CD4-positive, alpha-beta T cell treated with Interleukin-4 for 4 hours (primary cell): ENCODE results near the gene HSPB6.
"Not testable (repeated sequence)": the region's sequence is repeated elsewhere in the genome, so short reads cannot be mapped to it uniquely, and the experiment has no call there.

Experiments used
- DNase-seq: peaks from one replicate; pipeline ENCODE4 v3.0.0-alpha.2; 2020

Gene HSPB6

DNA sequence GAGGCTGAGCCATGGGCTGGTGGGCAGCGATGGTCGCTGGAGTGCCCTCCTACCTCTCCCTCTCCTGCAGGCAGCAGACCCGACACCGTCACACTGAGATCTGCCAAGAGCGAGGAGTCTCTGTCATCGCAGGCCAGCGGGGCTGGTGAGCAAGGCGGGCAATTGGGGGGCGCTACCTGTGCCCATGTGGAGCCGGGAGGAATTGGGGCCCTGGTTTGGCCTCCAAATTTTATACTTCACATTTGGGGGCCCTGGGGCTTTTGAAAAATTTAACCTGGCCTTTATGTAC, 28.5 kb upstream of the HSPB6 start:
- no peak for DNase-seq

DNA sequence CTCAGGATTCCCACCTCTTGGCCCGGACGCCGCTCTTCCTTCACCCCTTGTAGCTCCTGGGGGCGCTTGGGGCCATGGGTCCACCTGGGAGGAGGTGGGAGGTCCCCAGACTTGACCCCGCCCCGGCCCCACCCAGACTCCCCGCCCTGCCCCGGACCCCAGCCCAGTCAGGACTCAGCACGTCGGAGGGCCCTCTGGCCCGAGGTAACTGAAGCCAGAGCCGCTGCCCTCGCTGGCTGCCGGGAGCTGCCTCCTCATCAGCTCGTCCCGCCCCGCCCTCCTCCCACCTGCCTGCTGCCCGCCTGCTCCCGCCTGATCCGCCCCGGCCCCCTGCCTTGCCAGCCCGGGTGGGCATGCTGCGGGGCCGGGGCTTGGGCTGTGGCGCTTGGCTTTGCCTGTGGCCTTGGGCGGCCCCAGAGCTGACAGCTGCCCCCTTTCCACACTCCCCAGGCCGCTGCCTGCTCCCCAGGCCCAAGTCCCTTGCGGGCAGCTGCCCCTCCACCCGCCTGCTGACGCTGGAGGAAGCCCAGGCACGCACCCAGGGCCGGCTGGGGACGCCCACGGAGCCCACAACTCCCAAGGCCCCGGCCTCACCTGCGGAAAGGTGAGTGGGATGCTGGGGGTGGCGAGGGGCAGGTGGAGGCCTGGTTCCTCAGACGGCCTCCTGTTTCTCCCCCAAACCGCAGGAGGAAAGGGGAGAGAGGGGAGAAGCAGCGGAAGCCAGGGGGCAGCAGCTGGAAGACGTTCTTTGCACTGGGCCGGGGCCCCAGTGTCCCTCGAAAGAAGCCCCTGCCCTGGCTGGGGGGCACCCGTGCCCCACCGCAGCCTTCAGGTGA, 27.9 kb upstream of the HSPB6 start:
- DNase-seq, result no peak

DNA sequence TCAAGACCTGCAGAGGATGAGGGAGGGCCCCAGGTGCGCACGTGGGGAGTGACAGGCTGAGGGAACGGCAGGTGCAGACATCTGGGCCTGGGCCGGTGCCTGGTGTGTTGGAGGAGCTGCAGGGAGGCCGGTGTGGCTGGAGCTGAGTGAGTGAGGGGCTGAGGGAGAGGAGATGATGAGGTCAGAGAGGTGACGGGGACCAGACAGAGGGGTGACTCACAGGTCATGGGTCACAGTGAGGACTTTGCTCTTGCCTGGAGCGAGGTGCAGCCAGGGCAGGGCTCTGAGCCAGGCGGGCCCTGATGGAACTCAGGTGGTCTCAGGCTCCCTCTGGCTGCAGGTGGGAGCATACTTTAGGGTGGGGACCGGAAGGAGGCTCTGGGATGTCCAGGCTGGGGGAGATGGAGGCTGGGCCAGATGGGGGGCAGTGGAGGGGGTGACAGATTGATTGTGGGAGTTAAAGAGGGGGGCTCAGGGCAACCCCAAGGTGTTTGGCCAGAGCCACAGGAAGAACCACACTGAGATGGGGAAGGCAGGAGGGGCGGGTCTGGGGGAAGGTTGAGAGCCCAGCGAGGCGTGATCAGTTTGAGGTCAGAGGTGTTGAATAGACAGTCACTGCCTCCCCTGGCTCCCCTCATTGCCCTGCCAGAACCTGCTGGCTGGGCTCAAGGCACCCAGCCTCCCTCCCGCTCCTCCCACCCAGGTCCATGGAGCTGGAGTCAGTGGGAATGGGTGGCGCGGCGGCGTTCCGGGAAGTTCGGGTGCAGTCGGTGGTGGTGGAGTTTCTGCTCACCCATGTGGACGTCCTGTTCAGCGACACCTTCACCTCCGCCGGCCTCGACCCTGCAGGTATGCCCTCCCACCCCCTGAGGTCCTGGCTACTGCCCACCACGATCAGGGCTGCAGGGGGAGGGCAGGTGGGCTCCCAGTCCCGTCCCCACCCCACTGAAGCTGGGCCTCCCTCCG, 26.9 kb upstream of the HSPB6 start:
- DNase-seq, result no peak

DNA sequence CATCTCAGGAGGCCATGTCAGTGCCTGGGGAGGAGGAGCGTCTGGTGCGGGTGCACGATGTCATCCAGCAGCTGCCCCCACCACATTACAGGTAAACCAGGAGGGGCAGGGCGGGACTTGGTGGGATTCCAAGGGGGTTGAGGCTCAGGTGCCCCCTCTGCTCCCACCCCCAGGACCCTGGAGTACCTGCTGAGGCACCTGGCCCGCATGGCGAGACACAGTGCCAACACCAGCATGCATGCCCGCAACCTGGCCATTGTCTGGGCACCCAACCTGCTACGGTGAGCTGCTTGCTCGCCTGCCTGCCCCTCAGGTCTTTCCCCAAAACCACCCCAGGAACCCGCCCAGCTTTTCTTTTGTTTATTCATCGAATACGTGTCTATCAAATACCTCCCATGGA, 25.8 kb upstream of the HSPB6 start:
- no peak for DNase-seq

DNA sequence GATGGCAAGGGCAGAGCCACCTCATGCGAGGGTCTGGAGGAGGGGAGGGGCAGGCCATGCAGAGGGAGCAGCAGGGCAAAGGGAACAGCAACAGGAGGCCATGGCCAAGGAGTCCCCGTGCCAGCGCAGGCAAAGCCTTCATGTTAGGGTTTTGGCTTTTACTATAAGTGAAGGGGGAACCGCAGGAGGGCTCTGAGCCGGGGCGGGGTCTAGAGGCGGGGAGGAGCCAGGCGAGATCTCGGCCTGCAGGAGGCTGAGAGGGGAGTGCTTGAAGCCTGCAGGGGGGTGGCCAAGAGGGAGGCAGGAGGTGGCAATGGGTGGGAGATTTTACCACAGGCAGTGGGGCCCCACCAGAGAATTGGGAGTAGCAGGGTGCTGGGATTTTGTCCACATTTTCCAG, 24.8 kb upstream of the HSPB6 start:
- no peak for DNase-seq

DNA sequence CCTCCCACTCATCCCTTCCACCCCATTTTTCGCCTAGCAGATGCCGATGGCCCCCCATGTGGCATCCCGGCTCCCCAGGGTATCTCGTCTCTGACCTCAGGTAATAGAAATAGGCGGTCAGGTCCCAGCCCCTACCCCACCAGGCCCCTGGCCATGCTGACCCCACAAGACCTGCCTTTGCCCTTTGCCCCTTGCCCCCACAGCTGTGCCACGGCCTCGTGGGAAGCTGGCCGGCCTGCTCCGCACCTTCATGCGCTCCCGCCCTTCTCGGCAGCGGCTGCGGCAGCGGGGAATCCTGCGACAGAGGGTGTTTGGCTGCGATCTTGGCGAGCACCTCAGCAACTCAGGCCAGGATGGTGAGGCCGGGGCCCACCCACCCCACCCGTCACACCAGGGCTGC, 23.9 kb upstream of the HSPB6 start:
- no peak for DNase-seq

DNA sequence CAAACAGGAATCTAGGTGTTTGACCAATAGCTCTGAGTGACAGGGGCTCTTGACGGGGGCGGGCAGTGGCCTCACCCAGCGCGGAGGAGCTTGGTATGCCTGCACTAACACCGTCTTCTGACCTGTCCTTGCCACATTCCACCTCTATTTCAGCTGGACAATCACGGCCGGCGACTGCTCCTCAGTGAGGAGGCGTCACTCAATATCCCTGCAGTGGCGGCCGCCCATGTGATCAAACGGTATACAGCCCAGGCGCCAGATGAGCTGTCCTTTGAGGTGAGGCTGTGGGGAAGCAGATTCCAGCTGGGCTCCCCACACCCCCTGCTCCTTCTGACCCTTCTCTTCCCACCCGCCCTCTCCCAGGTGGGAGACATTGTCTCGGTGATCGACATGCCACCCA, 23.2 kb upstream of the HSPB6 start:
- DNase-seq, result no peak

DNA sequence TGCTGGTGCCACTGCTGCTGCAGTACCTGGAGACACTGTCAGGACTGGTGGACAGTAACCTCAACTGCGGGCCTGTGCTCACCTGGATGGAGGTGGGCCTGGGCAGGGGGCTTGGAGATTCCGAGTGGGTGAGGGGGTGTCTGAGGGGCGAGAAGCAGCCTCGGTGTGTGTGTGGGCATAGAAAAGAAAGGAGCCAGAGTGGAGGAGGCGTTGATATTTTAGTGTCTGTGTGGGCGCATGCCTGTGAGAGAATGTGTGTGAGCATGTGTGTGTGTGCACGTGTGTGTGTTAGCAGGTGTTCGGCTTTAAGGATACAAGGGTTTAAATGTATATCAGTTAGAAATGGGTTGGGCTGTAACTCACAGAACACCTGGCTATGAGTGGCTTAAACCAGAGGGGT, 22.2 kb upstream of the HSPB6 start:
- no peak for DNase-seq

DNA sequence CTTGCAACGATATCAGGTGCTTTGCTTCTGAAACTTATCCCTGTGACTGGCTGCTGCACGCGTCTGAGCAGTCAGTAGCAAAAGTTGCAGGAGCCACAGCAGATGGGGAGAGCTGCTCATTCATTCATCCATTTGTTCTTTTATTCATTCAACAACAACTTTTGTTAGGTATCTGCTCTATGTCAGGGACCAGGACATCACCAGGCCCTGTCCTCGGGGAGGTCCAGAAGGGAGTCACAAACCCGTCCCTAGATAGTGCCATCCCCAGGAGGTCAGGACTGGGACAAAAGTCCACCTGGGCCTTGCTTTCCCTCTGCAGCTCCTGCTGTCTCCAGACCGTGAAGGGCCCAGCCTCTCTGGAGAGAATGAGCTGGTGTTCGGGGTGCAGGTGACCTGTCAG, 21.1 kb upstream of the HSPB6 start:
- DNase-seq, result no peak

DNA sequence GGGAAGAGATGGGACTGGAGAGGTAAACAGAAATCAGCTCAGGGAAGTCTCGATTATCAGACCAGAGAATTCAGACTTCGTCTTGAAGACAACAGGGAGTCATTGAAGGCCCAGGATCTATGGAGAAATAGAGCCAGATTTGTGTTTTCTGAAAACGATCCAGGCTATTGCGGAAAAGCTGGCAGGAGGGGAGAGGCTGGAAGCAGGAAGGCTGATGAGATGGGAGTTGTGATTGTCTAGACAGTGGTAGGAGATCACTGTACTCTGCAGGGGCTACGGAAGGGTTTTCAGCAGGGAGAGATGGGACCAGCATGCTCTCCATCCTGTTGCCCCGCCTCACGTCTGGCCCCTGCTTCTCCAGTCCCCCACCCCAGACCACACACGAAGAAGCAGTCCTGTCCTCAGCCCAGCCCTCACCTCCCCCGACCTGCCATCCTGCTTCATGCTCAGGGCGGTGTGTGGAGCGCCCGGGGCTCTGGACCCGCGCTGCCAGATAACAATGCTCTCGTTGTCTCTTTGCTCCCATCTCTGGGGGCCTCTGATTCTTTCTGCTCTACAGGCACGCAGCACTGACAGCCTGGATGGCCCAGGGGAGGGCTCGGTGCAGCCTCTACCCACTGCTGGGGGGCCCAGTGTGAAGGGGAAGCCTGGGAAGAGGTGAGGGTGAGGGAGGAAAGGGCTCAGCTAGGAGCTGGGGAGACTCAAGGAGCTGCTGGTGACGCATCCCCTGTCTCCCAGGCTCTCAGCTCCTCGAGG, 20.4 kb upstream of the HSPB6 start:
- DNase-seq, result no peak

DNA sequence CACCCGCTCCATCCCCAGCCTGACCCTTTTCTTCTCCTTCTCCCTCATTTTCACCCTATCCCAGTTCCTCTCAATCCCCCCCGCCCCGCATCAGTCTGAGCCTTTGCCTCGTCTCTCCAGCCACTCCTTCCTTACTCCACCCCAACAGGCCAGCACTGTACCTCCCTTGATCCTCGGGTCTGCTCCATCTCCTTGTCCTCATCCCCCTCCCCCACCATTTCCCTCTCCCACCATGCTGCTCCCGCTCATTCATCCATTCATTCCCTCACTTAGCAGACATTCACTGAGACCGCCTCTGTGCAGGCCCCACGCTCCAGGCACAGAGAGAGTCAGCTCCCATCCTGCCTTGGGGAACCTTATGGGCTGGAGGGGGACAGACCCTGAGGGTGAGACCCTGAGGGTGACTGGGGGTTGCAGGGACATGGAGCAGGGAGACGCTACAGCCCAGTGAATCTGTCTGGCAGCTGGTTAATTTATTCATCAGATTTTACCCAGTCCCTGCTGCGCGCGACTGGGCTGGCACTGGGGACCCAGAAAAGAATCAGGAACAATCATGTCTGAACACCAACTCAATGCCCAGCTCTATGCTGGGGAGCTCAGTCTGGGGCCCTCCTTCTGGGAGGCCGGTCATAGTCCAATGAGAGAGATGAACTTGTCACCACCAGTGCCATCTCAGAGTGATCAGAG, 19.4 kb upstream of the HSPB6 start:
- DNase-seq, result no peak

DNA sequence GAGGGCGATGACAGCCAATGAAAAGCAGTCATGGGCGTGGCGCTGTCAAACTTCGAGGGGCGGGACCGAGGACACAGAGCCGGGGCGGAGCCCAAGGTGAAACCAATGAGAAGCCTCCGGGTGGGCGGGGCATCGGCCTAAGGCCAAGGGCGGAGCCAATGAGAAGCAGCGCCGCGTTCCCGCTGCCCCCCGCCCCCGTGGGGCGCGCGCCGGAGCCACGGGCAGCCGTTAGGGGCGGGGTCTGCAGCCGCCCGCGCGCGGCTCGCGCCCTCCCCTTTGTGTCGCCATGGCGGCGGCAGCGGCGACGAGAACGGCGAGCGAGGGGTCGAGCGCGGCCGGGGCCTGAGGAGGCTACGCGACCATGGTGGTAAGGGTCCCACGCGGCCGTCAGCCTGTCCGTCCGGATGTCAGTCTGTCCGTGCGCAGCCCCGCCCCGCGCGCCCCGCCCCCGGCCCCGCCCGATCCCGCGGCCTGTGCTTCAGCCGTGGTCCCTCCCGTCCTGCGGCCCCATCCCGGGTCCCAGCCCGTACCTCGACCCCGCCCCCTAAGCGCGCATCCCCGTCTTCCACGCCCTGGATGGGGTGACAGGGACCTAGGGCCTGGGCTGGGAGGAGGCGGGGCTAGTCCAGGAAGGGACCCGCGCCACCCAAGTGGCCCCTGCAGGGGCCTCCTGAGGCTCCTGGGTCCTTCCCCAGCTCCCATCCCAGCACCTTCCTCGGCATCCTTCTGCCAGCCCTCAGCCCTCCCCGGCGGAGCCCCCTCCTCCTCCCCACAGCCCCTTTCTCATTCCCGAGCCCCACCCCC, 18.7 kb upstream of the HSPB6 start, which contains the start of gene ARHGAP33:
Gene ARHGAP33 (plus strand): TSS at position 267 of the 804 bp plus-strand sequence. CDS start 95 bp downstream, at position 362.
- peak; percentile 97 for DNase-seq

DNA sequence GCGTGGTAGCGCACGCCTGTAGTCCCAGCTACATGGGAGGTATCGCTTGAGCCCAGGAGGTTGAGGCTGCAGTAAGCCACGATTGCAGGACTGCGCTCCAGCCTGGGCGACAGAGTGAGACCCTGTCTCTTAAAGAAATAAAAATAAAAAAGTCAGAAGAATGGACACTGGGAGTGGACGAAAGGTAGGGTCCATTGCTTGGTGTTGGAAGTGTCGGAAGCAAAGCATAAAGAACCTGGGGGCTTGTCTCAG, 18.1 kb upstream of the HSPB6 start:
- no peak for DNase-seq

DNA sequence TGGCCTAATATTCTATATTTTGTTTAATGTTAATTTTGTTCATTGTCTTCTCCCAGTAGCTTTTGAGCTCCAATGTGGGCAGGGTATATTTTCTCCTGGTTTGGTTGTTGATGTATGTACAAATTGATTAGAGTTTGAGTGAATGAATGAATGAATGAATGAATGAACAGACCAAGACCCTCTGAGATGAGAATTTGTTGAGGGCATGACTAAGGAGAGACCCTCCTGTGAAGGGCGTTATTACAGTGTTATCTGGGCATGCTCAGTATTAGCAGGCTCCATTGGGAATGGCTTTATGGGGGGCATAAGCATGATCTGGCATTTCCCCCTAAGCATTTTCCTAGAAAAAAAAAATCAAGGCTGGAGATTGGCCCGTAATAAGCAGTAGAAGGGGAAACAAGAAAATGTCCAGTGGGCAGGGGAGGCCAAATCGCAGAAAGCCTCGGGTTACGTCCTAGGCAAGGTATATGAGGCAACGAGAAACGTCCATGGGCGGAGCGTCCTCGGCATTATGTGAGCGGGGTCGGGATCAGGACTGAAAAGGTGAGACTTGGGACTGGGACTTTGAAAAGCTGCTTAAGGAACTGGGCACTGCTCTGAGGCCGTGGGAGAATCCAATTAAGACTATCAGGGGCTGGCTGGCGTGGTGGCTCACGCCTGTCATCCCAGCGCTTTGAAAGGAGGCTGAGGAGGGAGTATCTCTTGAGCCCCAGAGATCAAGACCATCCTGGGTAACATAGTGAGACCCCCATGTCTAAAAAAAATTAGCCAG, 17.6 kb upstream of the HSPB6 start:
- no peak for DNase-seq

DNA sequence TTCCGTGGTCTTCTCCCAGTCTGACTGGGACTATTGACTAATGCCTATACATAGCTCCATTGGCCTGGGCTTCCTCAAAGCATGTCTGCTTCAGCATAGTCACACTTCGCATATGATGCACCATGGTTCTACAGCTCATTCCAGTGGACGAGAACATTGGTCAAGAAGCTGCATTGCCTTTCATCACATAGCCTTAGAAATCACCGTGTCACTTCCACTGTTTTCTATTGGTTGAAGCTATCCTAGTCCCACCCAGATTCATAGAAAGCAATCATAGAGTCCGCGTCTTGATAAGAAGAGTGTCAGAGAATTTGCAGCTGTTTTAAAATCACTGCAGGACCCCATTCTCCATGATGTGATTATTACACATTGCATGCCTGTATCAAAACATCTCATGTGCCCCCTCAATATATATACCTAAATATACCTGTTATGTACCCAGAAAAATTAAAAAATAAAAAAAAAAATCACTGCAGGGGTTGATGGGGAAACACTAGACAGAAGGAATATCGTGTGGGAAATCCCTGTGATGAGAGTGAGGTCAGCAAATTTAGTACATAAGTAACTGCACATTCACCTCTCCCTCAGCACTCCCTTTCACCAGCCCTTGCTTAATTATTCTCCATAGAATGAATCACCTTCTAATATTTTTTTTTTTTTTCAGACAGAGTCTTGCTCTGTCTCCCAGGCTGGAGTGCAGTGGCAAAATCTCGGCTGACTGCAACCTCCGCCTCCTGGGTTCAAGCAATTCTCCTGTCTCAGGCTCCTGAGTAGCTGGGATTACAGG, 16.4 kb upstream of the HSPB6 start:
- no peak for DNase-seq

DNA sequence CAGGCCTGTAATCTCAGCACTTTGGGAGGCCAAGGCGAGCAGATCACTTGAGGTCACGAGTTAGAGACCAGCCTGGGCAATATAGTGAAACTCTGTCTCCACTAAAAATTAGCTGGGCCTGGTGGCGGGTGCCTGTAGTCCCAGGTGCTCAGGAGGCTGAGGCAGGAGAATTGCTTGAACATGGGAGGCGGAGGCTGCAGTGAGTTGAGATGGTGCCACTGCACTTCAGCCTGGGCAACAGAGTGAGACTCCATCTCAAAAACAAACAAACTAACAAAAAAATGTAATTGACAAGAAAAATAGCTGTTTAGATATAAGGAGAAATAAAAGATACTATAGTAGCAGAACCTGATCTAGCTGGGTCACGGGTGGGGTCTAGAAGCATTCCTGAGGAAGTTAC, 15.5 kb upstream of the HSPB6 start:
- DNase-seq, result not testable (repeated sequence)

DNA sequence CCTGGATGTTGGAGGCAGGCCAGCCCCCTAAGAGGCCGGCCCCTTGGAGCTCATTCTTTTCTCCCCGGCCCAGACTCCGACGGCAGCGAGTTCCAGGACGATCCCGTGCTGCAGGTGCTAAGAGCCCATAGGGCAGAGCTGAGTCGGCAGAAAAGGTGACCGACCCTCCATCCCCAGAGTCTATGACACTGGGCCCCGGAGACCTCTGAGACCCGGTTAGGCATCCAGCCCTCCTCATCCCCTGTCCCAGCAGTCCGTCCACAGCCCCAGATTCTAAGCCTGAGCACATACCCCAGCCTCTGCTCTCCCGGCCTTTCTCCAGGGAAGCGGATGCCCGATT, 11.2 kb upstream of the HSPB6 start:
- no peak for DNase-seq

DNA sequence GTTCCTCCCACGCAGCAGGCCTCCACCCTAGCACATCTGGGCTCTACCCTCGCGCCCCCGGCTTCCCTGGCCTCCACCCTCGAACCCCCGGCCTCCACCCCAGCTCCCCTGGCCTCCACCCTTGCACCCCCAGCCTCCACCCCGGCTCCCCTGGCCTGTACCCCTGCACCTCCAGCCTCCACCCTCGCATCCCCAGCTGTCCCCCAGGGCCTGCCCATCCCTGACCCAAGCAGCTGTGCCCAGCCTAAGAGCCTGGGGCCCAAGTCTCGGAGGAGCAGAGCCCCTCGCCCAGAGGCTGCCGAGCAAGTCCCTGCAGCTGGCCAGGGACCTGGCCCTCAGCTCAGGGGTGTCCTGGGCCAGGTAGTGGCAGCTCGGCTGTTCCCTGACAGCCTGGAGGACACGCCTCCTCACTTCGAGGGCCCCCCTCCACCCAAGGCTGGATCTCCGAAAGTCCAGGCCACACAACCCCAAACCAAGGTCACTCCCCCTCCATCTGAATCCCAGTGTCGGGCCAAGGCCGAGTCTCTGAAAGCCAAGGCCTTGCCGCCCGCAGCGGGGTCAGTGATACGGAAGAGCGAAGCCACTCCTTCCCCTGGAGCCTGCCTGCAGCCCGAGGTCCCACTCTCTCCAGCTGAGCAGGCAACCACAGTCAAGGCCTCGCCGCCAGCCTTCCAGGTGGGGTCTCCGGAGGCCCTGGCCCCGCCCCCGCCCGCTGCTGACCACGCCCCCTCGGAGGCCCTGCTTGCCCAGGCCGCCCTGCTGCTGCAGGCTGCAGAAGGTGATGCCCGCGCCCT, 10.7 kb upstream of the HSPB6 start:
- DNase-seq, result no peak

DNA sequence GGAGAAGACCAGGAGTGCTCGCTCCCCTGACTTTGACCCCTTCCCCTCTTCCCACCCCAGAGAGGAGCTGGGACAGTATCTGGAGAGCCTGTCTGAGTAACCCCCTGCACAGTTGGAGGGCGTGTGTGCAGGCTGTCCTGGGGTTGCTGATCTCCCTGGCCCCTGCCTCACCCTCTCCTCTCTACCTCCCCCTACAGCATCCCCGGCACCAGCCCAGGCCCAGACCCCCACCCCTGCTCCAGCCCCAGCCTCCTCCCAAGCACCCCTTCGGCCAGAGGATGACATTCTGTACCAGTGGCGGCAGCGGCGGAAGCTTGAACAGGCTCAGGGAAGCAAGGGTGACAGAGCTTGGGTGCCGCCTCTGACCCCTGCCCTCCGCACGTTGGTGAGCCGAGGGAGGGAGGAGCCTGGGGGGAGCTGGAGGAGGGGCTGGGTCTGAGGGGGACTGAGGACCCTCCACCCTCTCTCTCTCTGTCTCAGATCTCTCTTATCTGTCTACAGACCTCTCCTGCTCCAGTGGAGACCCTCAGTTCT, 9.8 kb upstream of the HSPB6 start:
- DNase-seq, result no peak
